HCT116 (cell line): ENCODE measurements around the gene ECE1. TPM values are rescaled to one million over a fixed set of nuclear protein-coding genes. Genes with fewer than 3 reads are reported as not detected.

ENCODE experiments used
- ATAC-seq: fragments of 200-7000 bp; cut with Tn5 transposase; 2 replicates; pipeline ENCODE4 v1.9.1; 2020; ENCODE audit warnings: mild to moderate bottlenecking, moderate library complexity
- BruUV-seq: library from RNA; stranded (reverse); fragments of 400-500 nt; replicated peaks from 2 replicates; lab custom pipeline; 2021; lab: Mats Ljungman, UMichigan
- CTCF ChIA-PET: fragments of 300-600 bp; sonication (Branson Sonifier 250); formaldehyde crosslinking; loops from one replicate; lab custom pipeline; 2021; ENCODE audit warnings: antibody characterized with exemption; lab: Charles Lee
- POLR2A ChIA-PET: fragments of 300-600, 350-600 bp; sonication (Branson Sonifier 250); formaldehyde crosslinking; loops from one replicate; lab custom pipeline; 2021; ENCODE audit warnings: antibody characterized with exemption; lab: Charles Lee
- RAD21 ChIA-PET, 2 experiments: fragments of 300-600 bp; sonication (Branson Sonifier 250); formaldehyde crosslinking; loops; one replicate each; lab custom pipeline; 2023; ENCODE audit warnings: low total read pairs in 2 of 2; ENCODE audit not compliant: uncharacterized antibody in 2 of 2, unreplicated experiment in 2 of 2, low non-redundant PET in 1 of 2; lab: Charles Lee
- DNase-seq: peaks from one replicate; pipeline ENCODE4 v3.0.0-alpha.2; 2010; ENCODE audit warnings: low read depth, low spot score
- H2AFZ ChIP-seq: fragments of 200-600 bp; shearing (Covaris generic), sonication (generic); 2 replicates; pipeline ENCODE4 v1.6.1; 2017; ENCODE audit warnings: low read depth, mixed run types, mixed read lengths, antibody characterized with exemption, low read length; ENCODE audit not compliant: poor library complexity, severe bottlenecking
- H3K27ac ChIP-seq: 2 replicates; pipeline ENCODE4 v1.5.1; 2012; ENCODE audit warnings: low read depth, low read length
- H3K27me3 ChIP-seq: fragments of 200-600 bp; sonication (generic); 2 replicates; pipeline ENCODE4 v1.6.1; 2016; ENCODE audit warnings: mixed run types, low read length, mixed read lengths; ENCODE audit not compliant: insufficient read depth
- H3K36me3 ChIP-seq, 2 experiments: fragments of 200-500 bp in 1 of 2; fragments of 200-600 bp in 1 of 2; sonication (Bioruptor generic) in 1 of 2; sonication (generic) in 1 of 2; 2 replicates each; pipeline versions ENCODE4 v1.5.1 to v1.6.1; 2014 to 2016; ENCODE audit warnings: low read length in 2 of 2, inconsistent platforms in 1 of 2, mixed read lengths in 1 of 2, mixed run types in 1 of 2; ENCODE audit not compliant: insufficient read depth in 2 of 2, control insufficient read depth in 1 of 2
- H3K4me1 ChIP-seq, 2 experiments: fragments of 200-600 bp in 1 of 2; sonication (generic) in 1 of 2; 2 replicates each; pipeline versions ENCODE4 v1.5.1 to v1.6.1; 2012 to 2017; ENCODE audit warnings: low read length in 2 of 2, inconsistent platforms in 1 of 2, mild to moderate bottlenecking in 1 of 2, mixed read lengths in 1 of 2, mixed run types in 1 of 2, moderate library complexity in 1 of 2; ENCODE audit not compliant: insufficient read depth in 2 of 2, control insufficient read depth in 1 of 2
- H3K4me2 ChIP-seq: fragments of 200-600 bp; sonication (generic); 2 replicates; pipeline ENCODE4 v1.6.1; 2017; ENCODE audit warnings: mixed run types, low read length, mixed read lengths
- H3K4me3 ChIP-seq, 2 experiments: fragments of 200-600 bp in 1 of 2; sonication (generic) in 1 of 2; replicated peaks in 1 of 2; 2 replicates each; pipeline ENCODE4 v1.5.1; 2011 to 2016; ENCODE audit warnings: low read length in 2 of 2, control low read depth in 1 of 2, low read depth in 1 of 2, mild to moderate bottlenecking in 1 of 2, mixed read lengths in 1 of 2, mixed run types in 1 of 2
- H3K79me2 ChIP-seq: fragments of 200-600 bp; sonication (generic); 2 replicates; pipeline ENCODE4 v1.6.1; 2017; ENCODE audit warnings: mild to moderate bottlenecking, mixed run types, low read length, moderate library complexity, mixed read lengths; ENCODE audit not compliant: insufficient read depth
- H3K9ac ChIP-seq: fragments of 200-600 bp; sonication (generic); 2 replicates; pipeline ENCODE4 v1.6.1; 2016; ENCODE audit warnings: low read length, mixed read lengths
- H3K9me2 ChIP-seq: fragments of 200-600 bp; sonication (generic), shearing (Covaris generic); 2 replicates; pipeline ENCODE4 v1.6.1; 2017; ENCODE audit warnings: mixed run types, mild to moderate bottlenecking, moderate library complexity; ENCODE audit not compliant: insufficient read depth
- H3K9me3 ChIP-seq, 2 experiments: fragments of 200-500 bp in 1 of 2; fragments of 200-600 bp in 1 of 2; sonication (Bioruptor generic) in 1 of 2; sonication (generic) in 1 of 2; 2 replicates each; pipeline ENCODE4 v1.6.1; 2014 to 2017; ENCODE audit warnings: low read length in 2 of 2, mixed read lengths in 2 of 2, inconsistent platforms in 1 of 2, low read depth in 1 of 2, mild to moderate bottlenecking in 1 of 2, mixed run types in 1 of 2, moderate library complexity in 1 of 2; ENCODE audit not compliant: control insufficient read depth in 1 of 2, insufficient read depth in 1 of 2
- H4K20me1 ChIP-seq: fragments of 200-600 bp; sonication (generic), shearing (Covaris generic); 2 replicates; pipeline ENCODE4 v1.6.1; 2017; ENCODE audit warnings: mixed run types, mild to moderate bottlenecking, moderate library complexity; ENCODE audit not compliant: insufficient read depth
- CBX3 ChIP-seq: IDR thresholded peaks from 2 replicates; pipeline ENCODE4 v1.6.1; 2012; ENCODE audit warnings: low read depth
- CEBPB ChIP-seq: IDR thresholded peaks from 2 replicates; pipeline ENCODE4 v1.6.1; 2012; ENCODE audit warnings: low read depth
- CTCF ChIP-seq, 3 experiments: fragments of 200-600 bp in 1 of 3; sonication (generic) in 1 of 3; IDR thresholded peaks in 2 of 3; conservative IDR thresholded peaks in 1 of 3; 2 replicates each; pipeline ENCODE4 v1.5.1; 2012 to 2017; ENCODE audit warnings: low read depth in 2 of 3, low read length in 2 of 3, antibody characterized with exemption in 1 of 3, borderline replicate concordance in 1 of 3, control low read depth in 1 of 3, mild to moderate bottlenecking in 1 of 3, mixed read lengths in 1 of 3, mixed run types in 1 of 3, moderate library complexity in 1 of 3; ENCODE audit not compliant: insufficient read depth in 1 of 3
- EZH2 ChIP-seq: fragments of 200-600 bp; sonication (generic); IDR thresholded peaks from 2 replicates; pipeline ENCODE4 v1.6.1; 2017; ENCODE audit warnings: antibody characterized with exemption, mixed run types
- FOSL1 ChIP-seq: IDR thresholded peaks from 2 replicates; pipeline ENCODE4 v1.6.1; 2012; ENCODE audit warnings: low read depth
- RAD21 ChIP-seq: IDR thresholded peaks from 2 replicates; pipeline ENCODE4 v1.6.1; 2012; ENCODE audit warnings: low read depth, mild to moderate bottlenecking
- REST ChIP-seq: IDR thresholded peaks from 2 replicates; pipeline ENCODE4 v1.6.1; 2012; ENCODE audit warnings: low read depth
- SIN3A ChIP-seq: IDR thresholded peaks from 2 replicates; pipeline ENCODE4 v1.6.1; 2012; ENCODE audit warnings: low read depth
- ZBTB33 ChIP-seq: IDR thresholded peaks from 2 replicates; pipeline ENCODE4 v1.6.1; 2011; ENCODE audit warnings: mild to moderate bottlenecking, low read length, moderate library complexity; ENCODE audit not compliant: insufficient replicate concordance; ENCODE audit errors: extremely low read depth
- intact Hi-C: fragments of 100-400 bp; cut with micrococcal nuclease; formaldehyde crosslinking; loops from 2 replicates; pipeline ENCODE4 v1.10.0; 2022
- total RNA-seq: library from RNA; stranded (reverse); gene quantifications from one replicate; pipeline ENCODE4 v1.2.1, GENCODE V29; 2021; ENCODE audit not compliant: unreplicated experiment

Gene ECE1
- total RNA-seq, 1 experiment from 2014 or later: 66.8 TPM

- no peak for TF ChIP-seq REST
- TF ChIP-seq SIN3A: no peak
Measured at GRCh38 chr1:21233490-21233889, 56.8 kb downstream of the ECE1 start (continued).

GRCh38 chr1:21232044-21232443 lies 58.2 kb downstream of the ECE1 start:
- intact Hi-C loops: loop anchor here (1.0 to 5.0 kb wide), 2 partner anchors 136 to 340 kb away; no protein-coding TSS in a partner anchor
- Histone ChIP-seq H3K4me1 (peaks cover 0 to 10% of the 10 kb centered on the region in 2 experiments; a peak in 1 of 4 replicates), H2AFZ (no peak overlapping the region), H3K36me3 (peaks cover 6 to 8% of the 10 kb centered on the region in 2 experiments; a peak in 3 of 4 replicates), H4K20me1 (no peaks in the 10 kb centered on the region)
- TF ChIP-seq CTCF (IDR thresholded peaks at IDR 0.05 in 2 of 3, conservative IDR thresholded peaks at IDR 0.05 in 1 of 3; ENCODE audit: borderline replicate concordance in 1 of 3, insufficient read depth in 1 of 3, low read depth in 2 of 3, low read length in 2 of 3): peak; percentile 61 to 83 (median 76)
- no peak for TF ChIP-seq CEBPB
- TF ChIP-seq EZH2: no peak
- no peak for TF ChIP-seq FOSL1
- no peak for TF ChIP-seq ZBTB33
- no peak for TF ChIP-seq CBX3
- TF ChIP-seq RAD21: peak; percentile 90
- TF ChIP-seq, all 23 proteins: peak for 2
- BruUV-seq: no TSS peak
- ATAC-seq: peak; percentile 81
- H3K27me3 ChIP-seq: no peaks in the 10 kb centered on the region
- ChIA-PET POLR2A (interaction anchor here (1.6 kb wide), 1 partner anchor 136 kb away, joined by 7 read pairs; no protein-coding TSS in a partner anchor), CTCF (interaction anchor here (0.6 to 4.8 kb wide), 11 partner anchors 13 to 607 kb away, joined by 3 to 67 read pairs (median 7); no protein-coding TSS in a partner anchor), RAD21 (interaction anchor here (1.2 to 2.2 kb wide), 3 partner anchors 23 to 137 kb away, joined by 5 to 14 read pairs (median 10); no protein-coding TSS in a partner anchor)
- H3K9me3 ChIP-seq: no peaks in the 10 kb centered on the region
- no peak overlapping the region for H3K4me2 ChIP-seq
- no peak overlapping the region for H3K9ac ChIP-seq
- peak; percentile 26 for DNase-seq
- no peak overlapping the region for H3K4me3 ChIP-seq
- H3K9me2 ChIP-seq: no peaks in the 10 kb centered on the region
- H3K27ac ChIP-seq: no peak overlapping the region
- no peaks in the 10 kb centered on the region for H3K79me2 ChIP-seq
